Suprapubic skin (tissue), 3 donors: ENCODE data around the gene ABCC1.

Experiments used
- POLR2A ChIP-seq, 2 donors: fragments of 450-650 bp; IDR thresholded peaks; one replicate each; pipeline ENCODE4 v1.6.1; 2017; ENCODE audit warnings: antibody characterized with exemption in 2 of 2, mild to moderate bottlenecking in 2 of 2, moderate library complexity in 2 of 2
- TF ChIP-seq, protein P1 (sequence below), 2 donors: fragments of 200-600 bp in 1 of 2; fragments of 450-650 bp in 1 of 2; sonication (generic) in 1 of 2; IDR thresholded peaks; one replicate each; pipeline ENCODE4 v1.5.1; 2016 to 2019; ENCODE audit warnings: antibody characterized with exemption in 2 of 2, mild to moderate bottlenecking in 1 of 2, moderate library complexity in 1 of 2

DNA sequence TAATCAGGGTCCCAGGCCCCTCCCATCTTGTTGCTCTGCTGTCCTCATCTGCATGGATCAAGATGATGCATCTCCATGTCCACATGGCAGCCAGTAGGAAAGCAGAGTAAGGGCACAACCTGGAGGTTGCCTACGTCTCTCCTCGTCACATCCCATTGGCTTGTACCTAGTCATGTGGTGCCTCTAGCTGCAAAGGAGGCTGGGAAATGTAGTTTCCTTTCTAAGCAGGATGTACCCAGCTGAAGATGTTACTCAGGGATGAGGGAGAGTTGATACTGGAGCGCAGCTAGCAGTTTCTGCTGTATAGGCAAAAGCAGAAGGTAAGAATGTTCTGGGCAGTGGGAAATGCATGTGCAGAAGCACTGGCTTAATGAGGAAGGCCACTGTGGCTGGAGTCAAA is 20.8 kb downstream of the ABCC1 start:
- TF ChIP-seq, protein P1, sequence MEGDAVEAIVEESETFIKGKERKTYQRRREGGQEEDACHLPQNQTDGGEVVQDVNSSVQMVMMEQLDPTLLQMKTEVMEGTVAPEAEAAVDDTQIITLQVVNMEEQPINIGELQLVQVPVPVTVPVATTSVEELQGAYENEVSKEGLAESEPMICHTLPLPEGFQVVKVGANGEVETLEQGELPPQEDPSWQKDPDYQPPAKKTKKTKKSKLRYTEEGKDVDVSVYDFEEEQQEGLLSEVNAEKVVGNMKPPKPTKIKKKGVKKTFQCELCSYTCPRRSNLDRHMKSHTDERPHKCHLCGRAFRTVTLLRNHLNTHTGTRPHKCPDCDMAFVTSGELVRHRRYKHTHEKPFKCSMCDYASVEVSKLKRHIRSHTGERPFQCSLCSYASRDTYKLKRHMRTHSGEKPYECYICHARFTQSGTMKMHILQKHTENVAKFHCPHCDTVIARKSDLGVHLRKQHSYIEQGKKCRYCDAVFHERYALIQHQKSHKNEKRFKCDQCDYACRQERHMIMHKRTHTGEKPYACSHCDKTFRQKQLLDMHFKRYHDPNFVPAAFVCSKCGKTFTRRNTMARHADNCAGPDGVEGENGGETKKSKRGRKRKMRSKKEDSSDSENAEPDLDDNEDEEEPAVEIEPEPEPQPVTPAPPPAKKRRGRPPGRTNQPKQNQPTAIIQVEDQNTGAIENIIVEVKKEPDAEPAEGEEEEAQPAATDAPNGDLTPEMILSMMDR (IDR thresholded peaks at IDR 0.05), result no peak
- TF ChIP-seq POLR2A (IDR thresholded peaks at IDR 0.05), result no peak
